22Rv1 (cell line): ENCODE measurements around the gene GAD2.

ENCODE experiments used
- H3K27ac ChIP-seq: fragments of 450-650 bp; 2 replicates; pipeline ENCODE4 v1.5.1; 2017
- CTCF ChIP-seq: fragments of 450-650 bp; IDR thresholded peaks from 2 replicates; pipeline ENCODE4 v1.5.1; 2017; ENCODE audit warnings: mild to moderate bottlenecking
- ZFX ChIP-seq: fragments of 450-650 bp; IDR thresholded peaks from 2 replicates; pipeline ENCODE4 v1.6.1; 2017; ENCODE audit warnings: antibody characterized with exemption, borderline replicate concordance

GAD2 gene

GRCh38 chr10:26214551-26215395, 1.8 kb upstream of the GAD2 start:
- H3K27ac ChIP-seq: no peak overlapping the region
- no peak for TF ChIP-seq ZFX
- TF ChIP-seq CTCF: no peak

- H3K27ac ChIP-seq: no peak overlapping the region
- TF ChIP-seq ZFX (no peak), CTCF (no peak)
Measured at GRCh38 chr10:26215396-26215934, 1.1 kb upstream of the GAD2 start.

- H3K27ac ChIP-seq: no peak overlapping the region
- TF ChIP-seq CTCF (no peak), ZFX (no peak)
Measured at GRCh38 chr10:26215935-26216584, 514 bp upstream of the GAD2 start.

- H3K27ac ChIP-seq: no peak overlapping the region
Measured at GRCh38 chr10:26217396-26218086, 967 bp downstream of the GAD2 start.

GRCh38 chr10:26219676-26220075, 3.1 kb downstream of the GAD2 start:
- TF ChIP-seq ZFX (no peak), CTCF (no peak)
- H3K27ac ChIP-seq: no peak overlapping the region

More at GRCh38 chr10:26217396-26218086, 967 bp downstream of the GAD2 start:
- TF ChIP-seq CTCF (no peak), ZFX (no peak)

- no peak overlapping the region for H3K27ac ChIP-seq
- TF ChIP-seq CTCF (no peak), ZFX (no peak)
Measured at GRCh38 chr10:26220901-26221300, 4.3 kb downstream of the GAD2 start.
